ENCODE measurements around the gene RAN.
"Not testable (repeated sequence)": the region's sequence is repeated elsewhere in the genome, so short reads cannot be mapped to it uniquely, and the experiment has no call there.

Gene RAN

GRCh38 chr12:130849561-130850417, 22.1 kb upstream of the RAN start:
- no peak for DNase-seq (ENCODE audit: low read depth)

- DNase-seq (ENCODE audit: low read depth), result no peak
Measured at GRCh38 chr12:130850418-130851021, 21.3 kb upstream of the RAN start.

GRCh38 chr12:130856088-130856487, 15.8 kb upstream of the RAN start:
- no peak for DNase-seq (ENCODE audit: low read depth)

GRCh38 chr12:130858084-130858483, 13.8 kb upstream of the RAN start:
- no peak for DNase-seq (ENCODE audit: low read depth)

GRCh38 chr12:130859161-130859560, 12.7 kb upstream of the RAN start:
- no peak for DNase-seq (ENCODE audit: low read depth)

GRCh38 chr12:130860311-130860710, 11.6 kb upstream of the RAN start:
- DNase-seq (ENCODE audit: low read depth), result no peak

GRCh38 chr12:130862161-130862560, 9.7 kb upstream of the RAN start:
- DNase-seq (ENCODE audit: low read depth), result no peak

GRCh38 chr12:130862771-130863170, 9.1 kb upstream of the RAN start:
- DNase-seq (ENCODE audit: low read depth), result not testable (repeated sequence)

- no peak for DNase-seq (ENCODE audit: low read depth)
Measured at GRCh38 chr12:130863298-130863697, 8.6 kb upstream of the RAN start.

GRCh38 chr12:130868412-130868811, 3.5 kb upstream of the RAN start:
- DNase-seq (ENCODE audit: low read depth), result no peak

GRCh38 chr12:130870442-130871285, 1.2 kb upstream of the RAN start:
- DNase-seq (ENCODE audit: low read depth), result no peak

GRCh38 chr12:130872179-130873096, 572 bp downstream of the RAN start:
- no peak for DNase-seq (ENCODE audit: low read depth)

- no peak for DNase-seq (ENCODE audit: low read depth)
Measured at GRCh38 chr12:130873106-130873795, 1.4 kb downstream of the RAN start.

- no peak for DNase-seq (ENCODE audit: low read depth)
Measured at GRCh38 chr12:130873825-130874224, 2.0 kb downstream of the RAN start.

- no peak for DNase-seq (ENCODE audit: low read depth)
Measured at GRCh38 chr12:130874696-130875095, 2.8 kb downstream of the RAN start.

- no peak for DNase-seq (ENCODE audit: low read depth)
Measured at GRCh38 chr12:130875193-130875592, 3.3 kb downstream of the RAN start.

- not testable (repeated sequence) for DNase-seq (ENCODE audit: low read depth)
Measured at GRCh38 chr12:130875708-130876107, 3.8 kb downstream of the RAN start.

GRCh38 chr12:130876297-130876696, 4.4 kb downstream of the RAN start:
- no peak for DNase-seq (ENCODE audit: low read depth)

- no peak for DNase-seq (ENCODE audit: low read depth)
Measured at GRCh38 chr12:130876758-130877157, 4.9 kb downstream of the RAN start.

GRCh38 chr12:130877333-130877732, 5.5 kb downstream of the RAN start:
- no peak for DNase-seq (ENCODE audit: low read depth)

Data from CMK (cell line).